RWPE2 (cell line): ENCODE results near the gene APOB.

Experiments
- ATAC-seq: fragments of 200-7000 bp; cut with Tn5 transposase; 3 replicates; pipeline ENCODE4 v1.9.1; 2021; ENCODE audit warnings: low read depth
- DNase-seq: peaks from one replicate; pipeline ENCODE4 v3.0.0-alpha.2; 2020; ENCODE audit warnings: low spot score
- H3K27ac ChIP-seq: fragments of 450-650 bp; 2 replicates; pipeline ENCODE4 v1.5.1; 2017; ENCODE audit warnings: mild to moderate bottlenecking; ENCODE audit not compliant: poor library complexity, severe bottlenecking
- H3K27me3 ChIP-seq: fragments of 250-450 bp; sonication (Bioruptor Pico); 2 replicates; pipeline ENCODE4 v1.5.1; 2021; ENCODE audit warnings: mild to moderate bottlenecking, moderate library complexity; ENCODE audit not compliant: insufficient read depth, poor library complexity, severe bottlenecking
- H3K36me3 ChIP-seq: fragments of 250-450 bp; sonication (Bioruptor Pico); 2 replicates; pipeline ENCODE4 v1.5.1; 2020; ENCODE audit warnings: low read depth, mild to moderate bottlenecking, moderate library complexity
- H3K4me1 ChIP-seq: fragments of 250-450 bp; sonication (Bioruptor Pico); 2 replicates; pipeline ENCODE4 v1.5.1; 2021; ENCODE audit warnings: mild to moderate bottlenecking, moderate library complexity; ENCODE audit not compliant: insufficient read depth, poor library complexity, severe bottlenecking
- H3K4me3 ChIP-seq: fragments of 250-450 bp; sonication (Bioruptor Pico); 2 replicates; pipeline ENCODE4 v1.5.1; 2021; ENCODE audit warnings: mild to moderate bottlenecking, moderate library complexity; ENCODE audit not compliant: severe bottlenecking
- H3K9me3 ChIP-seq: fragments of 250-450 bp; sonication (Bioruptor Pico); 2 replicates; pipeline ENCODE4 v1.5.1; 2021; ENCODE audit warnings: mild to moderate bottlenecking, moderate library complexity; ENCODE audit not compliant: severe bottlenecking
- TF ChIP-seq, protein P1 (sequence below): fragments of 450-650 bp; IDR thresholded peaks from one replicate; pipeline ENCODE4 v1.5.1; 2017; ENCODE audit warnings: mild to moderate bottlenecking, moderate library complexity; ENCODE audit not compliant: poor library complexity, severe bottlenecking

Gene APOB

DNA sequence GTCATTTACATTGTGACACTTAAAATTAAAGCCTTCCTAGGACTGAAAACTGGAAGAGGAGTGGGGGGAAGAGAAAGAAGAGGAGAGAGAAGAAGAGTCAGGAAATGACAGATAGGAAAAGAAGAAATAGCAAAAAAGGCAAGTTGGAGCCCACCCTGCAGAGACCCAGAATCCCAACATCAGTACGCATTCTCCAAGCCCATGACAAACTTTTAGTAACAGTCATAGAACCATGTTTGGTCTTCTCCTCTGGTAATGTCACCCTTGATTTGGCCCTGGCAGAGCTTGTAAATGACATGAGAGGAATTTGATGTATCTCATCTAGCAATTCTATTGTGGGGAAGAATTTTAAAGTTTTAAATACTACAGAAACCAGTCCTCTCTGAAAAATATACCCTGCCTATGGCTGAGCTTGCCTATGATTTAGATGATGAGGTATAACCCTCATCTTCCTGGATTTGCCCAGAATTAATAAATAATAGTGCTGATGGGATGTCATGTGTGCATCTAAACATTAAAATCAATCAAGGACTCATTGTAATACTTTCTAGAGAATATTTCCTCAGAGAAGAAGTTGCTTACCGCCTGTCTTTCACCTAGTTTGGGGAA, 40.2 kb downstream of the APOB start:
- TF ChIP-seq, protein P1, sequence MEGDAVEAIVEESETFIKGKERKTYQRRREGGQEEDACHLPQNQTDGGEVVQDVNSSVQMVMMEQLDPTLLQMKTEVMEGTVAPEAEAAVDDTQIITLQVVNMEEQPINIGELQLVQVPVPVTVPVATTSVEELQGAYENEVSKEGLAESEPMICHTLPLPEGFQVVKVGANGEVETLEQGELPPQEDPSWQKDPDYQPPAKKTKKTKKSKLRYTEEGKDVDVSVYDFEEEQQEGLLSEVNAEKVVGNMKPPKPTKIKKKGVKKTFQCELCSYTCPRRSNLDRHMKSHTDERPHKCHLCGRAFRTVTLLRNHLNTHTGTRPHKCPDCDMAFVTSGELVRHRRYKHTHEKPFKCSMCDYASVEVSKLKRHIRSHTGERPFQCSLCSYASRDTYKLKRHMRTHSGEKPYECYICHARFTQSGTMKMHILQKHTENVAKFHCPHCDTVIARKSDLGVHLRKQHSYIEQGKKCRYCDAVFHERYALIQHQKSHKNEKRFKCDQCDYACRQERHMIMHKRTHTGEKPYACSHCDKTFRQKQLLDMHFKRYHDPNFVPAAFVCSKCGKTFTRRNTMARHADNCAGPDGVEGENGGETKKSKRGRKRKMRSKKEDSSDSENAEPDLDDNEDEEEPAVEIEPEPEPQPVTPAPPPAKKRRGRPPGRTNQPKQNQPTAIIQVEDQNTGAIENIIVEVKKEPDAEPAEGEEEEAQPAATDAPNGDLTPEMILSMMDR, result no peak
- Histone ChIP-seq H3K9me3 (no peaks in the 10 kb centered on the region), H3K4me1 (no peaks in the 10 kb centered on the region), H3K27ac (no peak overlapping the region), H3K27me3 (no peaks in the 10 kb centered on the region), H3K36me3 (no peaks in the 10 kb centered on the region), H3K4me3 (no peak overlapping the region)
- DNase-seq (no peak), ATAC-seq (no peak)

GRCh38 chr2:21002814-21003192, 41.1 kb downstream of the APOB start:
- Histone ChIP-seq H3K4me3 (no peak overlapping the region), H3K27ac (no peak overlapping the region), H3K27me3 (no peaks in the 10 kb centered on the region), H3K4me1 (no peaks in the 10 kb centered on the region), H3K9me3 (no peaks in the 10 kb centered on the region), H3K36me3 (no peaks in the 10 kb centered on the region)
- no peak for DNase-seq
- TF ChIP-seq, protein P1, result no peak
- ATAC-seq, result no peak

GRCh38 chr2:21001988-21002813, 41.7 kb downstream of the APOB start:
- H3K4me3 ChIP-seq, result no peak overlapping the region
- TF ChIP-seq, protein P1, result no peak
- no peak for ATAC-seq
- H3K36me3 ChIP-seq, result no peaks in the 10 kb centered on the region
- no peaks in the 10 kb centered on the region for H3K27me3 ChIP-seq
- no peaks in the 10 kb centered on the region for H3K4me1 ChIP-seq
- no peak overlapping the region for H3K27ac ChIP-seq
- no peak for DNase-seq
- H3K9me3 ChIP-seq, result no peaks in the 10 kb centered on the region

- H3K9me3 ChIP-seq, result no peaks in the 10 kb centered on the region
- H3K4me3 ChIP-seq, result no peak overlapping the region
- no peaks in the 10 kb centered on the region for H3K4me1 ChIP-seq
- DNase-seq (no peak), ATAC-seq (no peak)
- TF ChIP-seq, protein P1, result no peak
- no peaks in the 10 kb centered on the region for H3K36me3 ChIP-seq
- H3K27me3 ChIP-seq, result no peaks in the 10 kb centered on the region
- H3K27ac ChIP-seq, result no peak overlapping the region
Observed at GRCh38 chr2:21001225-21001946, 42.5 kb downstream of the APOB start.
